B cell (primary cell): ENCODE measurements around the gene FAM120B. TPM values are rescaled to one million over a fixed set of nuclear protein-coding genes. Genes with fewer than 3 reads are reported as not detected.

Experiments
- ATAC-seq: fragments of 200-7000 bp; cut with Tn5 transposase; one replicate; pipeline ENCODE4 v1.10.0; 2021; ENCODE audit warnings: low read depth, mild to moderate bottlenecking, moderate number of reproducible peaks, moderate library complexity
- CTCF ChIA-PET: fragments of 350-600 bp; sonication (Branson Sonifier 250); formaldehyde crosslinking; loops from one replicate; lab custom pipeline; 2021; ENCODE audit warnings: antibody characterized with exemption, inconsistent platforms; lab: Charles Lee
- POLR2A ChIA-PET: fragments of 350-600 bp; sonication (Branson Sonifier 250); formaldehyde crosslinking; loops from one replicate; lab custom pipeline; 2021; ENCODE audit warnings: antibody characterized with exemption; lab: Charles Lee
- DNase-seq: peaks from one replicate; pipeline ENCODE4 v3.0.0; 2013
- H2AFZ ChIP-seq: 2 replicates; pipeline ENCODE4 v1.6.1; 2012; ENCODE audit warnings: mild to moderate bottlenecking, low read depth, low read length; ENCODE audit not compliant: insufficient read depth, poor library complexity, severe bottlenecking
- H3K27ac ChIP-seq, 2 donors: 1 replicate in 1 of 2; 2 replicates in 1 of 2; pipeline ENCODE4 v1.5.1; 2012 to 2013; ENCODE audit warnings: low read length in 2 of 2, mild to moderate bottlenecking in 2 of 2, moderate library complexity in 1 of 2
- H3K27me3 ChIP-seq, 4 experiments: fragments of 200-600 bp in 1 of 4; sonication (generic) in 1 of 4; replicated peaks in 1 of 4; 1 replicate in 2 of 4; 2 replicates in 2 of 4; pipeline versions ENCODE4 v1.6.1 to v1.7.0; 2013 to 2016; ENCODE audit warnings: low read length in 3 of 4, mild to moderate bottlenecking in 2 of 4, mixed read lengths in 1 of 4, moderate library complexity in 1 of 4; ENCODE audit not compliant: insufficient read depth in 4 of 4, control insufficient read depth in 3 of 4; ENCODE audit errors: control extremely low read depth in 1 of 4
- H3K36me3 ChIP-seq, 2 experiments: replicated peaks in 1 of 2; 1 replicate in 1 of 2; 2 replicates in 1 of 2; pipeline versions ENCODE4 v1.6.1 to v1.7.1; 2013; ENCODE audit warnings: low read length in 1 of 2; ENCODE audit not compliant: insufficient read depth in 2 of 2, control insufficient read depth in 1 of 2; ENCODE audit errors: control extremely low read depth in 1 of 2, extremely low read depth in 1 of 2
- H3K4me1 ChIP-seq, 2 donors: fragments of 200-600 bp in 1 of 2; sonication (generic) in 1 of 2; 1 replicate in 1 of 2; 2 replicates in 1 of 2; pipeline versions ENCODE4 v1.5.1 to v1.6.1; 2013 to 2017; ENCODE audit warnings: low read length in 2 of 2; ENCODE audit not compliant: control insufficient read depth in 2 of 2, insufficient read depth in 2 of 2
- H3K4me2 ChIP-seq: replicated peaks from 2 replicates; pipeline ENCODE3; 2012; ENCODE audit warnings: mild to moderate bottlenecking, low read depth, low read length; ENCODE audit not compliant: poor library complexity, severe bottlenecking
- H3K4me3 ChIP-seq, 5 experiments: fragments of 200-600 bp in 1 of 5; sonication (generic) in 1 of 5; 1 replicate in 3 of 5; 2 replicates in 2 of 5; pipeline versions ENCODE4 v1.5.1 to v1.7.0; 2011 to 2016; ENCODE audit warnings: low read length in 4 of 5, mild to moderate bottlenecking in 4 of 5, low read depth in 2 of 5, control low read depth in 1 of 5, moderate library complexity in 1 of 5; ENCODE audit not compliant: insufficient read depth in 1 of 5; ENCODE audit errors: control extremely low read depth in 1 of 5, extremely low read depth in 1 of 5
- H3K79me2 ChIP-seq: fragments of 200-600 bp; sonication (generic); one replicate; pipeline ENCODE4 v1.6.0; 2016; ENCODE audit warnings: low read length; ENCODE audit not compliant: control insufficient read depth, insufficient read depth
- H3K9ac ChIP-seq: fragments of 200-600 bp; sonication (generic); 2 replicates; pipeline ENCODE4 v1.6.1; 2017; ENCODE audit warnings: mild to moderate bottlenecking, low read length, moderate library complexity
- H3K9me3 ChIP-seq, 3 donors: one replicate each; pipeline versions ENCODE4 v1.6.1 to v1.7.1; 2013; ENCODE audit warnings: low read length in 2 of 3; ENCODE audit not compliant: control insufficient read depth in 2 of 3, insufficient read depth in 1 of 3; ENCODE audit errors: control extremely low read depth in 1 of 3
- H4K20me1 ChIP-seq: 2 replicates; pipeline ENCODE4 v1.6.0; 2012; ENCODE audit warnings: mild to moderate bottlenecking, low read length; ENCODE audit not compliant: insufficient read depth, control insufficient read depth, poor library complexity, severe bottlenecking
- H3K27ac Mint-ChIP-seq: one replicate; pipeline ENCODE4 v1.8.0; 2021; ENCODE audit warnings: mixed read lengths
- H3K27me3 Mint-ChIP-seq: one replicate; pipeline ENCODE4 v1.8.0; 2021; ENCODE audit warnings: mixed read lengths
- H3K4me1 Mint-ChIP-seq: one replicate; pipeline ENCODE4 v1.8.0; 2021; ENCODE audit warnings: mixed read lengths
- H3K4me3 Mint-ChIP-seq: one replicate; pipeline ENCODE4 v1.8.0; 2021; ENCODE audit warnings: mixed read lengths
- H3K9me3 Mint-ChIP-seq: one replicate; pipeline ENCODE4 v1.8.0; 2022; ENCODE audit warnings: mixed read lengths; ENCODE audit not compliant: insufficient read depth
- EZH2 ChIP-seq: IDR thresholded peaks from 2 replicates; pipeline ENCODE4 v1.6.1; 2012; ENCODE audit warnings: borderline replicate concordance, low read depth, mild to moderate bottlenecking, moderate library complexity, low read length; ENCODE audit not compliant: insufficient read depth, poor library complexity, severe bottlenecking
- WGBS: methylation state at CpG from one replicate; pipeline ENCODE4 v1.1.5; 2013; ENCODE audit warnings: missing lambda C conversion rate; ENCODE audit not compliant: insufficient coverage; 5-methylcytosine and 5-hydroxymethylcytosine counted together
- intact Hi-C: fragments of 100-400 bp; cut with micrococcal nuclease; formaldehyde crosslinking; loops from one replicate; pipeline ENCODE4 v1.10.0; 2022
- polyA plus RNA-seq: library from polyadenylated mRNA; depleted of rRNA; stranded (reverse); fragments of >200 nt; gene quantifications from 2 replicates; pipeline ENCODE4 v1.2.3, GENCODE V29; 2012
- total RNA-seq, 2 donors: library from RNA; stranded (reverse); fragments of 120-200 nt in 1 of 2; gene quantifications; 1 replicate in 1 of 2; 2 replicates in 1 of 2; pipeline versions ENCODE4 v1.2.3 to v1.2.4, GENCODE V29; 2013 to 2022
- TF ChIP-seq, protein P1 (sequence below): fragments of 200-600 bp; IDR thresholded peaks from one replicate; pipeline ENCODE4 v1.8.0; 2022; ENCODE audit warnings: antibody characterized with exemption, mild to moderate bottlenecking

Gene FAM120B
- total and polyA plus RNA-seq, 2 donors (not counting 1 experiment from before 2014, with no cell fraction given): 12.5 to 51.7 TPM

DNA sequence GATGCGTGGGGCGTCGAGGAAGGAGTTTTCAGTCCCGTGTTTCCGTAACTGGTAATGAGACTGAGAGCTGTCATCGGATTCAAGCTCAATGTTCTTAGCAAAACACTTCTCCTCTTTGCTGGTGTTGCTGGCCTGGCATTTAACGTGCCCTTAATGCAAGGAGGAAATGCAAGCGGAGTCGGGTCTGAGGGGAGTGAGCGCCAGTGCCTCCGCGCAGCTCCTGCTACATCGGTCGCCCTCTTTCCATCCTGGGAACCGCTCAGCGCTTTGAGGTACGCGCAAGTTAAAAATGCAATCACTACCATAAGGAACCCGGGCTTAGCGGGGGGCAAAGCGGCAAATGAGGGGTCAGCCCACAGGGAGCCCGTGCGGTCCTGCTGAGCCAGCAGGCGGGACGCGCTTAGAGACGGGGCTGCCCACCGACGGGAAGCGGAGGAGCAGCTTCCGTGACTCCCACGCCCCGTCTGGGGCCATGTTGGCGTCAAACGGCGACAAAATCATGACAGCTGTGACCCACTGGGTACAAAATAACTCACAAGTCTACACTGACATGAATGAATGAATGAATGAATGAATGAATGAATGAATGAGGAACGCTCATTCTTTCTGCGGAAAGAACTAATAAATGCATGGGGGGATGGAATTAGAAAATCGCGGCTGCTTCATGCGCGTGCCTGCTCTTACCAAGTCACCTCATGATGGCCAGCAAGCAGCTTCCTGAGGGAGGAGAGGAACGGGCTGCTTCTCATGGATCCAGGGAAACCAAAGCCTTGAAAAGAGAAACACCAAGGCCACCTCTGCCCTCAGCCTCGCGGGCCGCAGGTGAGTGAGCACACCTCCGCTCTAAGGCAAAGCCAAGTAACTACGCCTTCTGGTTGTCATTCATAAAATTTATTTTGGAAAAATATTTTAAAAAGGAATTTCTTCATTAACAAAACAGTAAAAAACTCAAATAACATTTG, 24.9 kb upstream of the FAM120B start:
- no peak for TF ChIP-seq EZH2
- TF ChIP-seq, protein P1, sequence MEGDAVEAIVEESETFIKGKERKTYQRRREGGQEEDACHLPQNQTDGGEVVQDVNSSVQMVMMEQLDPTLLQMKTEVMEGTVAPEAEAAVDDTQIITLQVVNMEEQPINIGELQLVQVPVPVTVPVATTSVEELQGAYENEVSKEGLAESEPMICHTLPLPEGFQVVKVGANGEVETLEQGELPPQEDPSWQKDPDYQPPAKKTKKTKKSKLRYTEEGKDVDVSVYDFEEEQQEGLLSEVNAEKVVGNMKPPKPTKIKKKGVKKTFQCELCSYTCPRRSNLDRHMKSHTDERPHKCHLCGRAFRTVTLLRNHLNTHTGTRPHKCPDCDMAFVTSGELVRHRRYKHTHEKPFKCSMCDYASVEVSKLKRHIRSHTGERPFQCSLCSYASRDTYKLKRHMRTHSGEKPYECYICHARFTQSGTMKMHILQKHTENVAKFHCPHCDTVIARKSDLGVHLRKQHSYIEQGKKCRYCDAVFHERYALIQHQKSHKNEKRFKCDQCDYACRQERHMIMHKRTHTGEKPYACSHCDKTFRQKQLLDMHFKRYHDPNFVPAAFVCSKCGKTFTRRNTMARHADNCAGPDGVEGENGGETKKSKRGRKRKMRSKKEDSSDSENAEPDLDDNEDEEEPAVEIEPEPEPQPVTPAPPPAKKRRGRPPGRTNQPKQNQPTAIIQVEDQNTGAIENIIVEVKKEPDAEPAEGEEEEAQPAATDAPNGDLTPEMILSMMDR: no peak
- Histone ChIP-seq H3K4me3 (no peak overlapping the region), H3K27ac (no peak overlapping the region), H3K79me2 (no peaks in the 10 kb centered on the region), H4K20me1 (no peaks in the 10 kb centered on the region), H3K4me1 (peaks cover 11 to 18% of the 10 kb centered on the region in 2 donors), H3K4me2 (peak overlapping the region; percentile 42), H3K9me3 (peaks cover 0 to 14% (median 0%) of the 10 kb centered on the region in 3 donors), H3K27me3 (peaks cover 0 to 8% (median 5%) of the 10 kb centered on the region in 4 experiments), H3K9ac (no peak overlapping the region), H3K36me3 (no peaks in the 10 kb centered on the region), H2AFZ (no peak overlapping the region)
- ATAC-seq (no peak), DNase-seq (no peak)
- peak overlapping the region; percentile 7 for H3K4me3 Mint-ChIP-seq
- CTCF ChIA-PET: no interaction called here
- no peaks in the 10 kb centered on the region for H3K9me3 Mint-ChIP-seq
- WGBS: 97% methylated on average over 39 of the region's 48 CpGs
- POLR2A ChIA-PET: no interaction called here
- H3K4me1 Mint-ChIP-seq: peaks cover 22% of the 10 kb centered on the region
- intact Hi-C loops: no loop called here
- no peak overlapping the region for H3K27ac Mint-ChIP-seq
- peaks cover 31% of the 10 kb centered on the region for H3K27me3 Mint-ChIP-seq
